Suppressor macrophage treated with lipopolysaccharide for 4 hours (primary cell): ENCODE data around the gene SCG3.
"Not testable (repeated sequence)": the region's sequence is repeated elsewhere in the genome, so short reads cannot be mapped to it uniquely, and the experiment has no call there.

Experiments
- DNase-seq: peaks from one replicate; pipeline ENCODE4 v3.0.0-alpha.2; 2020

Gene SCG3

DNA sequence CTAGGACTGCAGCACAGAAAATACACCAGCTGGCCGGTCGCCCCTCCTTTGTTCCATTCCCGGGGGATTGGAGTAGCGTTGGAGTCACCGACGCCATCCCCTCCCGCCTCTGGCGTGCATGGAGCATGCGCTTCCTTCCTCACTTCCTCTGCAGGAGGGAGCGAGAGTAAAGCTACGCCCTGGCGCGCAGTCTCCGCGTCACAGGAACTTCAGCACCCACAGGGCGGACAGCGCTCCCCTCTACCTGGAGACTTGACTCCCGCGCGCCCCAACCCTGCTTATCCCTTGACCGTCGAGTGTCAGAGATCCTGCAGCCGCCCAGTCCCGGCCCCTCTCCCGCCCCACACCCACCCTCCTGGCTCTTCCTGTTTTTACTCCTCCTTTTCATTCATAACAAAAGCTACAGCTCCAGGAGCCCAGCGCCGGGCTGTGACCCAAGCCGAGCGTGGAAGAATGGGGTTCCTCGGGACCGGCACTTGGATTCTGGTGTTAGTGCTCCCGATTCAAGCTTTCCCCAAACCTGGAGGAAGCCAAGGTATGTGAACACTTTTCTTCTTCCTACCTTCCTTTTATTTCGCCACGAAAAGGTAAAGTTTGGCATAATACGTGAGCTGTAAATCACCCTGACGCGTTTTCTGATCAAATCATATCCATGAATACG, at the start of gene SCG3:
Gene SCG3, plus strand, starts transcription at position 201 of the 661 bp plus-strand sequence. Its CDS starts 253 bp downstream, at position 454.
- peak; percentile 83 for DNase-seq

DNA sequence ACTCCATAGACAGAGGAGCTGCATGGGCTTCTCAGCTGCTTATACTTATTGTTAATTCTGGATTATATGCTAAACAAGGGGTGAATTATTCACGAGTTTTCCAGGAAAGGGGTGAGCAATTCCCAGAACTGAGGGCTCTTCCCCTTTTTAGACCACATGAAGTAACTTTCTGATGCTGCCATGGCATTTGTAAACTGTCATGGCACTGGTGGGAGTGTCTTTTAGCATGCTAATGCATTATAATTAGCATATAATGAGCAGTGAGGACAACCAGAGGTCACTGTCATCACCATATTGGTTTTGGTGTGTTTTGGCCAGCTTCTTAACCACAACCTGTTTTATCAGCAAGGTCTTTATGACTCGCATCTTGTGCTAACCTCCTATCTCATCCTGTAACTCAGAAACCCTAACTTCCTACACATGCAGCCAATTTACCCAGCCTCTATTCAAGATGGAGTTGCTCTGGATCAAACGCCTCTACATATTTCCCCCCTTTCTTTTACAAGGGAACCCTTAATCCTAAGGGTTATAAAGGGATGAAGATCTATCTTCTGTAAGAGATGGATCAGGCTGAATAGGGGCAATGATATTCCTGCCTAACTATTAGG, 46.6 kb upstream of the SCG3 start:
- peak; percentile 90 for DNase-seq

DNA sequence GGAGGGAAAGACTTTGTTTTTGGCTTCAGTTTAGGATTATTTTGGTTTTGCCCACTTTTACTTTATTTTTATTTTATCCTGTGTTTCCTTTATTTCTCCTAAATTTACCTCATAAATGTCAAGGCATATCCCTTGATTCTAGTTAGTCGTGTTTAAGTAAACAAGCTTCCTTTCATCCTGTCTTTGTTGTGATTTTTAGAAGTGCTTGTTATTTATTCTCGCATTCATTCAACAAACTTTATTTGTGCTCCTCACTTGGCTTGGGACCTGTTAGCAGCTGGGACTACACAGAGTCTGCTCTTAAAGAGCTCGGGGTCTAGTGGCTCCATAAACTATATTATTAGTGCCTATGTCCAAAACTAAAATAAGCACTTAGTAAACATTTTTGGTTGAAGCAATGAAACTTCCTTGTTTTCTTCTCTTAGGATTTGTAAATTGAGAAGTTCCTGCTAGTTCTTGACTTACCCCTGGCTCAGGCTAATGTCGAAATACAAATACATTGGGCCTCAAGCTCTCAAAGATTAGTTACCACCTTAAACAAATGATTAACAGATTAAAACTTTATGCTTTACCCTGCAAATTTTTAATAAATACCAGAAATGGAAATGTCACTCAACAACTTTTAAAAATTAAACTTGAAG, 39.7 kb upstream of the SCG3 start:
- peak; percentile 52 for DNase-seq

DNA sequence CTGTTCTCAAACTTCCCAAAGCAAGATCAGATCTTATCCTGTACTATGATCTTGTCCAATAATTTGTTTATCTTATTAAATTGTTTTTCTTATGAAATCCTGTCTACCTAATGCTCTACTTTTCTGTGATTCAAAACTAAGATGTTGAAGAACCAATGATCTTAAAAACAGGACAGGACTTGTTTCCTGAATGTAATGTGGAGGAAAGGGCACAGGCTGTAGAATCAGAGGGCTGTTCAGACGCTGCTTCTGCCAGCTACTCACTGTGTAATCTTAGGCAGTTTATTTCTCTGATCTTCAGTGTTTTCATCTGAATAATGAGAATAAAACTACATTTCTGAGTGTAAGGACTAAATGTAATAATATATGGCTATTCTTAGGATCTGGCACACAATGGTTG, 38.6 kb upstream of the SCG3 start:
- no peak for DNase-seq

DNA sequence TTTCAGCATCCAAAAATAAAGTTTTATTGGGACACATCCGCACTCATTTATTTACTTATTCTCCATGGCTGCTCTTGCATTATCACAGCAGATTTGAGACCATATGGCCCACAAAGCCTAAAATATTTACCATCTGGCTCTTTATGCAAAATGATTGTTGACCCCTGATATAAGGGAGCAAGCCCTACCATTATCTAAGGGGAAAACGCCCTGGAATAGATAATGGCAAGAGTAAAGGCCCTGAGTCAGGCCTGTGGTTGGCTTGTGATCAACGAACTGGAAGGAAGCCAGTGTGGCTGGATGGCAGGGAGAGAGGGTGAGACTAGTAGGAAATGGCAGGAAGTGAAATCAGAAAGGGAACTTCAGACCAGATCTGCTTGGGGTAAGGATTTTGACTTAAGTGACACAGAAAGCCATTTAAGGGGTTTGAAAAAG, 34.2 kb upstream of the SCG3 start:
- peak; percentile 94 for DNase-seq

DNA sequence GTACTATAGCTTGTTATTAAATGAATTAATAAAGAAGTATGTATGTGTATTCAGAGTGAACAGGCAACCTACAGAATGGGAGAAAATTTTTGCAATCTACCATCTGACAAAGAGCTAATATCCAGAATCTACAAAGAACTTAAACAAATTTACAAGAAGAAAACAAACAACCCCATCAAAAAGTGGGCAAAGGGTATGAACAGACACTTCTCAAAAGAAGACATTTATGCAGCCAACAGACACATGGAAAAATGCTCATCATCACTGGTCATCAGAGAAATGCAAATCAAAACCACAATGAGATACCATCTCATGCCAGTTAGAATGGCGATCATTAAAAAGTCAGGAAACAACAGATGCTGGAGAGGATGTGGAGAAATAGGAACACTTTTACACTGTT, 33.2 kb upstream of the SCG3 start:
- not testable (repeated sequence) for DNase-seq

DNA sequence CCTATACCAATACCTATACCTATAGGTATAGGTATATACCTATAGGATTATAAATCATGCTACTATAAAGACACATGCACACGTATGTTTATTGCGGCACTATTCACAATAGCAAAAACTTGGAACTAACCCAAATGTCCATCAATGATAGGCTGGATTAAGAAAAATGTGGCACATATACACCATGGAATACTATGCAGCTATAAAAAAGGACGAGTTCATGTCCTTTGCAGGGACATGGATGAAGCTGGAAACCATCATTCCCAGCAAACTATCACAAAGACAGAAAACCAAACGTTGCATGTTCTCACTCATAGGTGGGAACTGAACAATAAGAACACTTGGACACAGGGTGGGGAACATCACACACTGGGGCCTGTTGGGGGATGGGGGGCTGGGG, 32.7 kb upstream of the SCG3 start:
- not testable (repeated sequence) for DNase-seq

DNA sequence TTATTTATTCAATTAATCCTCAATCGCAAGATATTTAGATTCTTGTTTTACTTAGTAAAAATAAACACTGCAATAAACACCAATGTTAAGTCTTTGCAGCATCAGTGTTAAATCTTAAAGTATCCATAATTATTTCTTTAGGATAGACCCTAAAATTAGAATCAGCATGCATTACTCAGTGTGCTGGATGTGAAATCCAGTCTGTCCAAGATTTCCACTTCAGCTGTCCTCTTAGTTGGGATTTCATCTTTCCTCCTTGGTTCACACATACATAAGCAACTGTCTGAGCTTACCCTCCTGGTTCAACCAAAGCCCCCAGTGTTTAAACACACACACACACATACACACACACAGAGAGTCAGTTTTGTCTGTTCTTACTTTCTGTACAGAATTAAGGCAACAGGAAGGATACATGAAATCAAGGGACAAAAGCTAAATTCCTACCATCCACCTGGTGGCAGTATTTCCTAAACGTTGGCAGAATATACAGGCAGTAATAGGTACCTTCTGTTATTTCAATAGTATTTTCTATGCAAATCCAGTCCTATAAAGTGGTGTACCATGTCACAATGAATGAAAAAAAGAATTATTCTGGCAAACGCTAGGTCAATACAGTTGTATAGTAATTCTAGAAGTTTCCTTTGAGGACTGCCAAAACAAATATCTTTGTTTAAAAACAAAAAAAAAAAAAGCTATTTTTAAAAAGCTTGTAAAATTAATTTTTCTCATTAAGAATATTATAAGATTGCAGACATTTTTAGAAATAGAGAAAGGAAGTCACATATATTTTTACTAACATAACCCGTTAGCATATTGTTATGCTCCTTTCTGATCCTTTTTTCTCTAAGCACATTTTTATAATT, 31.4 kb upstream of the SCG3 start:
- DNase-seq, result peak; percentile 87

DNA sequence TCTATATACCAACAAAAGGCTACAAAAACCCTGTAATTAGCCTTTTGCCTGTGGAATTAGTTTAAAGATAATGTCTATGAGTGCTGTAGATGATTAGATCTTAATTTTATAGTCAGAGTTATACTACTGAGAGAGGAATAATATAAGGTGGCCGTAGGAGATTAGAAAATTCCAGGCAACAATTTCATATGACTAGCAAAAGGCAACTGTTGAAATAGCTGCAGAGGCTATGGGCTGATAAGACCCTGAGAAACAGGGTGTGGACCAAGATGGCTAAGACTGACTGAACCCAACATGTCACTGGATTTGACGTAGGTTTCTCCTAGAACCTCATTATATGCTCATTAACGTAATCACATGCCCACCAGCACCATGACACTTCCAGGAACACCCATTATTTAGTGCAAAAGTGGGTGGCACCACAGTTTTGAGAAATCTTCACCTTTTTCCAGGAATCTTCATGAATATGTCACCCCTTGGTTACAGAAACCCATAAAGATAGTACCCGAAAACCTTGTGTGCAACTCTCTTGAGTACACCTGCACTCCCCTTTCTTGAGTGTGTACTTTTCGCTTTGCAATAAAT, 29.1 kb upstream of the SCG3 start:
- no peak for DNase-seq

DNA sequence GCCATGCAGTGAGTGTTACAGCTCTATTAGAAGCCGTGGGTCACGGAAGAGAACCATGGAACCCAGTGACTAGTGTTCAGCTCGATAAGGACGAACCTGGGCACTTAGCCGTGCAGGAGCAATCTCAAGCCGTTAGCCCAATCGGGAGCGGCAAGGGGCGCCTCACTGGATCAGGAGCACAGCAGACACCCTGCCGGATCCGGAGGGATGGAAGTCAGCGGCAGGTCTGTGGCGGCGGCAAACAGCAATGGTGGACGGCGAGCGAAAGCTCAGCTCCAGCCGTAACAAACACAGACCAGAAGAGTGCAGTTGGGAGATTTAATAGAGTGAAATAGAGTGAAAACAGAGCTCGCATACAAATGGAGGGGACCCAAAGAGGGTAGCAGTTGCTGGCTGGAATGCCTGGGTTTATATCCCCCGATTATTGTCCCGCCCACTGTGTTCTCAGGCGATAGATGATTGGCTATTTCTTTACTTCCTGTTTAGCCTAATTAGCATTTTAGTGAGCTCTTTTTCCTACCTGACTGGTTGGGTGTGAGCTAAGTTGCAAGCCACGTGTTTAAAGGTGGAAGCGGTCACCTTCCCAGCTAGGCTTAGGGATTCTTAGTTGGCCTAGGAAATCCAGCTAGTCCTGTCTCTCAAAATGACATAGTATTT, 25.8 kb upstream of the SCG3 start:
- not testable (repeated sequence) for DNase-seq

DNA sequence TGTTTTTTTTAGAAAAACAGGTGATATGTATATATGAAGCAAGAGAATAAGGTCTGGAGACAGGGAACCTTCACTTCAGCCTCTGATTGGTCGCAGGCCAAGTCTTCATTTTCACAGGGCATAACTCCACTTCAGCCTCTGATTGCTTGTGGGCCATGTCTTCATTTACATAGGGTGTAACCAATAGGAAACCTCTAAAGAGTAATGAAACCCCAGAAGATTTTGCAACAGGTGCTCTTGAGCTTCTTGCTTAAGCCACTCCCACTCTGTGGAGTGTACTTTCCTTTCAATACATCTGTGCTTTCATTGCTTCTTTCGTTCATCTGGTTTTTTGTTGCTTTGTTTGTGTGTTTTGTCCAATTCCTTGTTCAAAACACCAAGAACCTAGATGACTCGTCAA, 22.6 kb upstream of the SCG3 start:
- DNase-seq, result peak; percentile 36

DNA sequence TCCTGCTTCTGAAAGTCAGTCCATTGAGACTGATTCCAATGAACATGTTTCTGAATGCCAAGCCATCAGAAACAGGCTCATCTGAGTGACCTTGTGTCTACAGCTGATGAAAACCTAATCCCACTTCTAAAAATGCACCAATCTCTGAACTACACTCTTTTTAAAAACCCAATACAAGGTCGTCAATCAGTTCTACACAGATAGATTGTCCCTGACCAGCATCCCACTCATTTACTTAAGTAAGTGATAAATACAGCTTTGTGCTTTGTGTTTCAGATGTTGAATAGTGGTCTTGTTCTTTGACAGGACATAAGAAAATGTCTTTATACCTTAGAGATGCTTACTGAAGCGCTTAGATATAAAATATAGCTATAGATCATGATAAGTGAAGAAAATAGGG, 20.2 kb upstream of the SCG3 start:
- DNase-seq, result no peak

DNA sequence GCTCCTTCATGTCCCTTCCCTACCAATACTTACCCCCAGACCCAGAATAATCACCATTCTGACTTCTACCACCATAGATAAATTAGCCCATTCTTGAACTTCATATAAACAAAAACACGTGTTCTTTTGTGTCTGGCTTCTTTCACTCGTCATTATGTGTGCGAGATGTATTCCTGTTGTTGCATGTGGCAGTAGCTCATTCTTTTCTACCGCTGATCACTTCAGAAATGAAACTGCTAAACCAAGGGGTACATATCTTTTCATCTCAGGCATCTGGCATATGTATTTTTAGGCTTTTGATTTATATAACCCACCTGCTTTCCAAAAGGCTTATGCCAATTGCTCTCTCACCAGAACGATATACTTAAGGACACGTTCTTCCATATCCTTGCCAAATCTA, 13.8 kb upstream of the SCG3 start:
- DNase-seq, result no peak

DNA sequence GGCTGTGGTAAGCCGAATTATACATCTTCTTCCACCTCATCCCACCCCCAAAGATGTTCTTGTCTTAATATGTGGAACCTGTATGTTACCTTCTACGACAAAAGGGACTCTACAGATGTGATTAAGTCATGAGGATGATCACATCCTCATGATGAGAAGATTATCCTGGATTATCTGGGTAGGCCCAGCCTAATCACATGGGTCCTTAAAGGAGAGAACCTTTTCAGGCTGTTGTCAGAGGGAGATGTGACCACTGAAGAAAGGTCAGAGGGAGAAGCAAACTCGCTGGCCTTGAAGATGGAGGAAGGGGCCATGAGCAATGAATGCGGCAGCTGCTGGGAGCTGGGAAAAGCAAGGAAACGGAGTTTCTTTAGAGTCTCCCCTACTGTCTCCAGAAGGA, 12.9 kb upstream of the SCG3 start:
- no peak for DNase-seq

DNA sequence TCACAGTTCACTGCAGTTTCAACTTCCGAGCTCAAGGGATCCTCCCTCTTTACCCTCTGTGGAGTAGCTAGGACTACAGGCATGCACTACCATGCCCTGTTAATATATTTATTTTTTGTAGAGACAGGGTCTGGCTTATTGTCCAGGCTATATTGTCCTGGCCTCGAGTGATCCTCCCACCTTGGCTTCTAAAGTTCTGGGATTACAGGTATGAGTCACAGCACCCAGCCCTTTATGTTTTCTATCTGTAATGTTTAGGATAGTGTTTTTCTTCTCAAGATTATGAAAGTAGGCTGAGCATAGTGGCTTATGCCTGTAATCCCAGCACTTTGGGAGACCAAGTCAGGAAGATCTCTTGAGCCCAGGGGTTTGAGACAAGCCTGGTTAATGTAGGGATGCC, 11.9 kb upstream of the SCG3 start:
- no peak for DNase-seq

DNA sequence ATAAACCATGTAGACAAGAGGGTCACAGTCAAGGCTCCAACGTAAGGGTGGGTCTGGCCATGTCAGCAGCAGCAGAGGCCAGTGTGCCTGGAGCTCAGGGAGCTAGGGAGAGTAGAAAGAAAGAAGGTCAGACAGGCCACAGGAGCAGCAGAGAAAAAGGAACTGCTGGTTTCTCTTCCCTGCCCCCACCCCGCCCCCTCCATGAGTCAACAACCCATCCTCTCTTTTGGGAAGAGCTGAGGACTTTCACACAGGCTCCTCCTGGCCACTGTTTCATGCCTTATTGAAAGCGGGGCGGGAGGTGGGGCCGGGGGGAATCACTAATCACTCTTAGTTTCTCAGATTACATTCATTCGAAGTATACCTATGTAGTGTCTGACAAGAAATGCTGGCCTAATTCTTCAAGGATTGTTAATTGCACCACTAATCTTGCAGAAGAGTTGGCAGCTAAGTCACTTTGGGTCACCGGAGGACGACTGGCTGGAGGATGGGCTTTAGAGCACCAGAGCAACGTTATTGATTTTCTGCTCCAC, 9.1 kb upstream of the SCG3 start:
- DNase-seq, result peak; percentile 83

DNA sequence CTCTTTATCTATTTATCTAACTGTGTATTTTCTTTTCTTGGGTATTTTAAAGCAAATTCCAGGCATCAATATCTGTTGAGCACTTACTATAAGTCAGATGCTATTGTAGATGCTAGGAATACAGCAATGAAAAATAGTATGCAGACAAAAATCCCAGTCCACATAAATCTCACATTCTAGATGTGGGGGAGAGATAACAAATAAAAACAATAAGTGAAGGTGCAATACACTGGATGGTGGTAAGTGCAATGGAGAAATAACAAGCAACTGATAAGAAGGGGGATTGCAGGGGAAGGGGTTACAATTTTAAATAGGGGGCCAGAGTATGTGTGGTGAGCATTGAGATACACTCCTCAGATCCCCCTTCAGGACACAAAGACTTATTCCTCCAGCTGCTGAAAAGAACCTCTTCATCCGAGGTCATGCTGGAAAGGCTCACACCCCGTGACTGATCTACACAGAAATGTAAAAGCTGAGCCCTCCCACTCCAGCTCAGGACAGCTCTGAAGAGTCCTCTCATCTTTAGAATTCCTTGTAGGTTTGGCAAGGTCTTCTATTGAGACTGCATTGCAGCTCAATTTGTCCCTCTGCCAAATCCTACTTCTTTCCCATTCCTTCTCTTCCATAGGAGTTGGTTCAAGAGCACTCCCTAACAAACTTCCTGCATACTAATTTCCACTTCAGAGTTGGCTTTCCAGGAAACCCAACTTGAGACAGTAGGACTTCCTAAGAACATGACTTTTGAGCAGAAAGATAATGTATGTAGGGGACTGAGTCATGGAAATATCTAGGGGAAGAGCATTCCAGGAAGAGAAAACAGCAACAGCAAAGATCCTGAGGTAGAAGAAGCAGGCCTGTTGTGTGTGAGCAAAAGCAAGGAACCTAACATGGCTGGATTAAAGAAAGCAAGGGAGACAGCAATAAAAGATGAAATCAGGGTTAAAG, 8.1 kb upstream of the SCG3 start:
- peak; percentile 34 for DNase-seq

DNA sequence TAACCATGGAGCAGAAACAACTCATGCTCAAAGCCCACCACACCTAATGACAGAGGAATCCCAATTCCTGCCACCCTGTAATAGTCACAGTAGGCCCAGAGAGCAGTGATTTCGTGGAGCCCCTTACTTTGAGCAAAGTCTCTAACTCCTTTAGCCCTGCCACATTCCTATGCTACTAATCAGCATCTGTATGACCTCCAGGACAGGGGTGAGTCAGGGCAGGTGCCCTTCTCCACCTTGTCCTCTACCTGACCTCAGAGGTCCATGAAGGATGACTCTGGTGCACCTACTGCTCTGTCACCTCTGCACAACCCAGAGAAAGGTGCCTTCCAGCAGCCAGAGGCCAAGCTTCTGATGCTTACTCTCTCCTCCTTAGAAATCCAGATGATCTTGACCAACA, 6.1 kb upstream of the SCG3 start:
- no peak for DNase-seq

DNA sequence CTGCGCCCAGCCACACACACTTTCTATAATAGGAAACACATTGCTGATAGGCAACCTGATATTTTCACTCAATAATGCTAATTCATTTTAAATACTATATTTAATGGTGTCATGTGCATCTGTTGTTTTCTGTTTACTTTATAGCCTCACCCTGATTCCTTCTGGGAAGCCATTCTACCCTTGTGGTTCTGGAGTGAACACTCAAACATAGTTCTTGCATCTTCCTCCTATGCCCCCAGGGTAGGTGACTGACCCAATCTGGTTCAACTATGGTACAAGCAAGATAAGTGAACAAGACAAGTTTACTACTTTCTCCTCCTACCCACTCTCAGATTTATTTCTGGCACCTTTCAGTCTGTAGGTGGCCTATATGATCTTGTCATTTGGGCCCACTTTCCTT, 4.3 kb upstream of the SCG3 start:
- no peak for DNase-seq

DNA sequence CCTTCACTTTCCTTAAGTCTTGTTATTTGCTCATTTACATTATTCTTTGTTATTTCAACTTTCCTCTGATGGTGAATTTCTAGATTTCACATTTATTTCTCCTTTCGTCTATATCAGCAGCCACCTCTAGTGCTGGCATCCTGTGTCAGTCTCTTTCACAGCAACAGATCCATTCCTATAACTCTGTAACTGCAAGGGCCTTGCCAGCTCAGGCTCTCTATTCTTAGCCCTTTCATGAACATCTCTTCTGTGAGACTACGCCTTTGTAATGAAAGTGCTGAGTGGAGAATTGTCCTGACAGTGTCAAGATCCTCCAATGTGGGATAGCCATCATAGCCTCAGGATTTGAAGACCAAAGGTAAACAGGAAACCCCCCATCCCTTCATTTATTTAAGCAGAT, 3.9 kb upstream of the SCG3 start:
- no peak for DNase-seq

DNA sequence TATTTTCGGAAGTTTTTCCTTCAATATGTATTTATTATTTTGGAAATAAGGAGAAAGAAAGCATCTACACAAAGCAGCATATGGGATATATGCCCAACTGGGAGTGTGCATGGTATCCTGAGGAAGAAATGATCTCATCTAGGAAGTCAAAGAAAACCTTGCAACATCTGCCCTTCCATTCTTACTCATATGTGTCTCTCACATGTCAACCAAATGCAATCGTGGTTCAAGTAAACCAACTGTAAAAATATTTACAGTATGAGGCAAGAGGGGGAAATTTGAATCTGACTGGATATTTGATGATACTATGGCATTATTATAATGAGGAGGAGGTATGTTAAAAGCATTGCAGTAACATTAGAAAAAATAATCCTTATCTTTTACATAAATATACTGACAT, 3.2 kb upstream of the SCG3 start:
- peak; percentile 89 for DNase-seq
